ENCODE data around the gene CRY2. TPM values are rescaled to one million over a fixed set of nuclear protein-coding genes. Genes with fewer than 3 reads are reported as not detected.

The CRY2 gene
- total and polyA plus RNA-seq, 2 of the 8 experiments (the other 6 are each of a cell fraction or from before 2014, with no cell fraction given), result 8.0 to 9.4 TPM

DNA sequence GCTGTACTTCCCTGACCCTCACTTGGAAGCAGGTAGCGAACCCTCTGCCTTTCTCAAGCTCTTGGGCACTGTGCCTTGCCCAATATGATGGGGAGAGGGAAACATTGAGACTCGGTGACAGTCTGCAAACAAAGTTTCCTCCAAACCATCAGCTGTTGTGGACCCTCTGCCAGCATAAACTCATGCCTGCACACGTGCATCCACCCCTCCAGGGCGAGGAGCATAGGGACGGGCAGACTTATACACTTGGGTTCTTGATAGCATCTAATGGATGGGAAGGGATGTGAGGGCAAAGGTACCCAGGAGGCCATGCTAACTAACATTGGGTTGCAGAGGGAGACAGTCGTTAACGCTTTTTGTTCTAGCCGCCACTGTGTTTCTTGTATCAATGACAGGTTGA is 29.9 kb downstream of the CRY2 start:
- Histone ChIP-seq H2BK12ac (ENCODE audit: low read depth, low read length) (no peak overlapping the region), H3K4me1 (replicated peaks in 1 of 4; ENCODE audit: control insufficient read depth in 3 of 4, insufficient read depth in 4 of 4, low read length in 3 of 4) (peaks cover 9 to 16% (median 13%) of the 10 kb centered on the region in 4 experiments; a peak in 6 of 7 replicates), H2AK5ac (ENCODE audit: low read depth, low read length) (no peak overlapping the region), H3K4me2 (ENCODE audit: insufficient read depth in 1 of 2, low read depth in 2 of 2, low read length in 2 of 2) (no peak overlapping the region), H2BK120ac (replicated peaks; ENCODE audit: low read depth, low read length) (no peak overlapping the region), H4K8ac (ENCODE audit: extremely low read depth, insufficient read depth, low read length) (no peak overlapping the region), H3K18ac (ENCODE audit: extremely low read depth, low read length) (no peak overlapping the region), H4K20me1 (replicated peaks in 1 of 2; ENCODE audit: control insufficient read depth in 1 of 2, insufficient read depth in 2 of 2, low read length in 2 of 2) (peaks cover 0 to 2% of the 10 kb centered on the region in 2 experiments), H3K27me3 (replicated peaks in 1 of 4; ENCODE audit: control insufficient read depth in 3 of 4, extremely low read depth in 1 of 4, insufficient read depth in 3 of 4, low read length in 3 of 4) (no peaks in the 10 kb centered on the region), H3K23ac (ENCODE audit: insufficient read length) (no peak overlapping the region), H3K36me3 (ENCODE audit: control insufficient read depth in 2 of 4, insufficient read depth in 4 of 4, low read length in 3 of 4) (peaks cover 0 to 4% (median 0%) of the 10 kb centered on the region in 4 experiments; a peak in 2 of 8 replicates), H2BK15ac (ENCODE audit: low read length) (0 out of 2 replicates have a peak overlapping the region, but pooled peaks have one; percentile 3), H3K9ac (replicated peaks in 1 of 4; ENCODE audit: extremely low read depth in 1 of 4, low read depth in 3 of 4, low read length in 3 of 4) (no peak overlapping the region), H2BK5ac (ENCODE audit: low read depth, low read length) (no peak overlapping the region), H3K23me2 (ENCODE audit: low read depth, low read length) (no peaks in the 10 kb centered on the region; the same call in 1 of the 2 replicates), H4K91ac (replicated peaks; ENCODE audit: insufficient read length, low read length) (no peak overlapping the region), H2AFZ (ENCODE audit: low read length) (no peak overlapping the region), H3K4me3 (ENCODE audit: extremely low read depth in 1 of 4, insufficient read depth in 2 of 4, low read depth in 3 of 4, low read length in 4 of 4) (no peak overlapping the region), H3K79me2 (ENCODE audit: control insufficient read depth in 1 of 2, insufficient read depth in 2 of 2, low read length in 2 of 2) (no peaks in the 10 kb centered on the region), H3K79me1 (ENCODE audit: low read depth, low read length) (peaks cover 3% of the 10 kb centered on the region; the same call in 1 of the 2 replicates), H3K56ac (replicated peaks; ENCODE audit: insufficient read length, low read depth, low read length) (no peak overlapping the region), H3K27ac (ENCODE audit: low read depth, low read length) (no peak overlapping the region), H2BK20ac (ENCODE audit: low read length) (no peak overlapping the region), H3K9me3 (ENCODE audit: insufficient read depth in 2 of 2, low read depth in 1 of 2, low read length in 1 of 2) (no peaks in the 10 kb centered on the region), H3K4ac (replicated peaks; ENCODE audit: insufficient read length, low read depth, low read length) (no peak overlapping the region), H3K14ac (ENCODE audit: insufficient read length) (no peak overlapping the region), H4K5ac (ENCODE audit: insufficient read length, low read depth, low read length) (no peak overlapping the region)
- DNase-seq (ENCODE audit: low read depth in 1 of 2, low spot score in 2 of 2), result no peak
- ChIA-PET POLR2A (ENCODE audit: partially characterized antibody) (interaction anchor here (0.6 to 1.5 kb wide), 2 partner anchors 9 to 44 kb away, joined by 3 read pairs; no protein-coding TSS in a partner anchor), CTCF (ENCODE audit: partially characterized antibody) (interaction anchor here (1.7 to 3.0 kb wide), 4 partner anchors 11 to 88 kb away, joined by 6 to 11 read pairs (median 8); no protein-coding TSS in a partner anchor)
- FAIRE-seq, result no peak
- 87% methylated on average over 8 of the region's 8 CpGs; no CpG with 5 or more reads in 1 of the 2 experiments for WGBS, 2 experiments (ENCODE audit: extremely low coverage in 1 of 2, insufficient coverage in 1 of 2, insufficient read length in 1 of 2, insufficient replicate concordance in 2 of 2, low coverage in 1 of 2, low lambda C conversion rate in 2 of 2, missing lambda C conversion rate in 1 of 2)
- no peak for TF ChIP-seq GTF2F1 (IDR thresholded peaks at IDR 0.05; ENCODE audit: borderline replicate concordance, low read depth, low read length)
- TF ChIP-seq CBX5 (IDR thresholded peaks at IDR 0.05; ENCODE audit: low read depth, low read length), result no peak
- TF ChIP-seq CEBPB (IDR thresholded peaks at IDR 0.05; ENCODE audit: low read depth, low read length), result no peak
- TF ChIP-seq RFX5 (IDR thresholded peaks at IDR 0.05; ENCODE audit: borderline replicate concordance, low read depth, low read length), result no peak
- no peak for TF ChIP-seq SP2 (IDR thresholded peaks at IDR 0.05; ENCODE audit: low read length)
- TF ChIP-seq TBP (IDR thresholded peaks at IDR 0.05; ENCODE audit: low read depth, low read length), result no peak
- TF ChIP-seq SAP30 (IDR thresholded peaks at IDR 0.05; ENCODE audit: insufficient read depth, insufficient replicate concordance, low read length), result no peak
- no peak for TF ChIP-seq SRF (IDR thresholded peaks at IDR 0.05; ENCODE audit: low read depth, low read length)
- TF ChIP-seq MAFK (IDR thresholded peaks at IDR 0.05; ENCODE audit: low read depth, low read length), result no peak
- no peak for TF ChIP-seq BRCA1 (IDR thresholded peaks at IDR 0.05; ENCODE audit: low read depth, low read length)
- TF ChIP-seq SUZ12 (IDR thresholded peaks at IDR 0.05; ENCODE audit: low read length), result no peak

Measured in H1 (cell line).